ENCODE measurements around the gene EZH1.

EZH1 gene

DNA sequence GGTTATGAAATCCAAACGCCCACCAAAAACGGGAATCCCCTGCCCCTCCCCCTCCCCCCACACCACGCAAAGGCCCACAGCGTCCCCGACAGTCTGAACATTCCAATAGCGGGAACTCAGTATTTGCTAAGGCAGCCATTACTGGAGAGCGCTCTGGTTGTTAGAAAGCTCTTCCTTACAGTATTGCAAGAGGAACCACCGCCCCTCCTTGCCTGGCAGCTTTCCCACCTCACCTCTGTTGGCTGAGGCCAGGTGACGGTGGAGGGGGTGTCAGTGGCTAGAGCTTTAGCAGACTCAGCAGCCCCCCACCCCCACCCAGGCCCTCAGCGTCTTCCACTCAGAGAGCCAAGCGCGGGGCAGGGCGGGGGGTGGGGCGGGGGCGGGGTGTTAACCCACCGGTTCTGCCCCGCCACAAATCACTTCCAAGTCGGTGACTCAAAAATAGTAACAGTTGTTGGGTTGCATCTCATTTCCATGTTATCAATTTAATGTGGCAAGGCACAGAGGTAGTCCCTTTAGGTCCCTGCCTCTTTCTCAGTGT lies 65.8 kb downstream of the EZH1 start:
- no peak for DNase-seq (ENCODE audit: extremely low read depth, low read depth)
- TF ChIP-seq, protein P1, sequence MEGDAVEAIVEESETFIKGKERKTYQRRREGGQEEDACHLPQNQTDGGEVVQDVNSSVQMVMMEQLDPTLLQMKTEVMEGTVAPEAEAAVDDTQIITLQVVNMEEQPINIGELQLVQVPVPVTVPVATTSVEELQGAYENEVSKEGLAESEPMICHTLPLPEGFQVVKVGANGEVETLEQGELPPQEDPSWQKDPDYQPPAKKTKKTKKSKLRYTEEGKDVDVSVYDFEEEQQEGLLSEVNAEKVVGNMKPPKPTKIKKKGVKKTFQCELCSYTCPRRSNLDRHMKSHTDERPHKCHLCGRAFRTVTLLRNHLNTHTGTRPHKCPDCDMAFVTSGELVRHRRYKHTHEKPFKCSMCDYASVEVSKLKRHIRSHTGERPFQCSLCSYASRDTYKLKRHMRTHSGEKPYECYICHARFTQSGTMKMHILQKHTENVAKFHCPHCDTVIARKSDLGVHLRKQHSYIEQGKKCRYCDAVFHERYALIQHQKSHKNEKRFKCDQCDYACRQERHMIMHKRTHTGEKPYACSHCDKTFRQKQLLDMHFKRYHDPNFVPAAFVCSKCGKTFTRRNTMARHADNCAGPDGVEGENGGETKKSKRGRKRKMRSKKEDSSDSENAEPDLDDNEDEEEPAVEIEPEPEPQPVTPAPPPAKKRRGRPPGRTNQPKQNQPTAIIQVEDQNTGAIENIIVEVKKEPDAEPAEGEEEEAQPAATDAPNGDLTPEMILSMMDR (IDR thresholded peaks at IDR 0.05; ENCODE audit: low read depth, low read length), result no peak

DNA sequence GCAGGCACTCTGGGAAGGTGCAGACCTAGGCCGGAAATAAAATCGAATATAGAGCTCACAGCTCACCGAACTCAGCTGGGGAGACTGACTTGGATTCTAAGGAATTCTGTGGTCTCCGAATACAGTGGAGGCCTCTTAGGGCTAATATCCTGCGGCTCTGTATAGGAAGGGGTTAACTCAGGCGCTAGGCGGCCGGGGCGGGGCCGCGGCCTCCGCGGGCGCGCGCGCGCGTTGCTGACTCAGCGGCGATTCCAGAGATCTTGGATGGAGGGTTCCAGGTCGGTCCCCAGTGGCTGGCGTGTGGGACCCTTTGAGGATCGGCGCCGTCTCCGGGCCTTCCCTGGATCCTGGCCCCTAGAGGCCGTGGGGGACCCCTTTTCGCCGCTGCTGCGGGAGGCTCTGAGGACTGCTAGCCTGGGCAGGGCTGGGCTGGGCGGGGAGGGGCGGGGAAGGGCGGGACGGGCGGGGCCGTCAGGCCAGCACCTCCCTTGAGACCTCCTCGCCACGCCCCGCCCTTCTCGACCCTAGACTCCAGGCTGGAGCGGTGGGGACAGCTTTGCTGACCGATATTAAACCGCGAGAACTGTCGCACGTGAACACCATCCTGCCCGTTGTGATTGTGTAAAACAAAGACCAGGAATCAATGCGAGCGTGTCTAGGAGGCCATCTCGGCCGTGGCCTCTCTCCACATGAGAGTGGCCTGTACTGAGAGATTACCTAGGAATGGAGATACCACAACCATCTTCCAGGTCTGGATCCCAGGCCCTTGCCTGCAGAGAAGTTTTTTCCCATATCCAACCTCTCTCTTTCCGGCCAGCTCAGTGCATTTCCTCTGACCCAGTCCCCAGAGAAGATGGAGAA lies 66.7 kb downstream of the EZH1 start:
- no peak for DNase-seq (ENCODE audit: extremely low read depth, low read depth)
- TF ChIP-seq, protein P1 (IDR thresholded peaks at IDR 0.05; ENCODE audit: low read depth, low read length), result no peak

DNA sequence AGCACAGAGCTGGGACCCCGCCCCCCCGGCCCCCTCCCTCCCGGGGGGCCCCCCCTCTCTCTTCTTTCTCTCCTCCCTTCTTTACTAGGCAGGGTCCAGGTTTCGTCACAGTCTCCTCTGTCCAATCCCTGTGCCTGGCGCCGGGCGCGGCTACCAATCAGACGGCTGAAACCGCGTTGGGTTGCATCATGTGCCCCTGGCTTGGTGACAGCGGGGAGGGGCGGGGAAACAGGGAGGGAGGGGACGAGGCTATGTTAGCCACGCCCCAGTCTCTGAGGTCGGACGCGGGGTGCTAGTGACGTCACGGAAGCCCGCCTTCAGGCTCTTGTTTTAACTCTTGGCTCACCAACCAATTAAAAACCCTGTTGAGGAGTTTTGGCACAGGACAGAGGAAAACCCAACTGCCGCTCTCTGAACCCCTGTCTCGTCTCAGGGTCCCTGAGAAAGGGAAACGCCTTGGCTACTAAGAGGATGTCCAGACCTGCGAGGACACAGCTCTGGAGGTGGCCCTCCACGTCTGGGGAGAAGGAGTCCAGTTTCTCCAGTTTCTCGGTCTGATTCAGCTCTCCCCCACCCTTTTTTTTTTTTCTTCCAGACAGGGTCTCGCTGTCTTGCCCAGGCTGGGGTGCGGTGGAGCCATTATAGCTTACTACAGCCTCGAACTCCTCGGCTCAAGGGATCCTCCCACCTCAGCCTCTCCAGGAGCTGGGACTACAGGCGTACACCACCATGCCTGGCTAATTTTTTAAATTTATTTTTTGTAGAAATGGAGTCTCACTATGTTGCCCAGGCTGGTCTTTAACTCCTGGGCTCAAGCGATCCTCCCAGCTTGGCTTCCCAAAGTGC lies 67.6 kb downstream of the EZH1 start:
- peak; percentile 99 for DNase-seq (ENCODE audit: extremely low read depth, low read depth)

DNA sequence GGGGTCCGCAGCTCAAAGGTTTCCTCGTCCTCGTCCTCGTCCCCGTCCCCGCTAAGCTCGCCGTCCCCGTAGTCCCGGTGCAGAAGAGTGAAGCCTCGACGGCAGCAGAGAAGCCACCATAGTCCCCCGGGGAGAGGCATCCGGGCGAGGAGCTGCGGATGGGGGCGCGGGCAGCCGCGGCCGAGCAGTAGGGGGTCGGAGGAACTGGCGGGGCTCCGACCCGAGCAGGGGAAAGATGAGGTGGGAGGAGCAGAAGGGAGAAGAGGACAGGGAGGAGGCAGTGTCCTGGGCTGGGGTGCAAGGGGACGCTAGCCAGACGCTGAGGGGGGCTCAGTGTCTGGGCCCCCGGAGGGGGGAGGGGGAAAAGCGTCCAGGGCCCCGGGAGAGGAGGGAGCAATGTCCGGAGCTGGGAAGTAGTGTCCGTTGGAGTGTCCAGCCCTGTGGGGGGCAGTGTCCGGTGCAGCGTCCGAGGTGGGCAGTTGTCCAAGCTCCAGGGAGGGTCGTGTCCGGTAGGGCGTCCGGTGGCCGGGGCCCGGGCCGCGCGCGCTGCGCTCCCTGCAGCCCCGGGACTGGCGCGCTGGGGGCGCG lies 68.3 kb downstream of the EZH1 start, which contains the start of gene PLEKHH3:
PLEKHH3 (minus strand) TSS at position 571 of the 588 bp plus-strand sequence; CDS start at position 140, 431 bp downstream.
- TF ChIP-seq, protein P1 (IDR thresholded peaks at IDR 0.05; ENCODE audit: low read depth, low read length), result no peak; the same call in 1 of the 2 replicates
- DNase-seq (ENCODE audit: extremely low read depth, low read depth), result no peak

More for the DNA sequence above, 67.6 kb downstream of the EZH1 start:
- TF ChIP-seq, protein P1 (IDR thresholded peaks at IDR 0.05; ENCODE audit: low read depth, low read length), result no peak

DNA sequence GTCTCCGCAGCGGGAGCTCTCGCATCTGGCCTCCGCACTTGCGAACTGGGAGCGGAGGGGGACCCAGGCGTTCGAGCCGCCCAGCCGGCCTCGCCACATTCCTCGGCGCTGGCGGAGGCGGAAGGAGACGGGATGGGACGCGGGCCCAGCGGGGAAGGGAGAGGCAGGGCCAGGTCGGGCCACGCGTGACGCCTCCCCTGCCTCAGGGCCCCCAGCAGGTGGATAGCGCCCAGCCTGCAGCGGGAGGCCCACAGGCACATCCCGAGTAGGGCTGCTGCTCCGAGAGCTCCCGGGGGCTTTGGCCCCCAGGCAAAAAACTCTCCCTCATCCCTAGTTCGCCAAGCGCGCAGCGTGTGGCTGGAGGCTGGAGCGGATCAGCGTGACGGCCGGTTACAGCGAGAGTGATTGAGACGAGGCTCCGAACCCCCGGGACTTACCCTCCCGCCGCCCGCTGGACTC lies 68.8 kb downstream of the EZH1 start:
- TF ChIP-seq, protein P1 (IDR thresholded peaks at IDR 0.05; ENCODE audit: low read depth, low read length), result no peak
- no peak for DNase-seq (ENCODE audit: extremely low read depth, low read depth)

DNA sequence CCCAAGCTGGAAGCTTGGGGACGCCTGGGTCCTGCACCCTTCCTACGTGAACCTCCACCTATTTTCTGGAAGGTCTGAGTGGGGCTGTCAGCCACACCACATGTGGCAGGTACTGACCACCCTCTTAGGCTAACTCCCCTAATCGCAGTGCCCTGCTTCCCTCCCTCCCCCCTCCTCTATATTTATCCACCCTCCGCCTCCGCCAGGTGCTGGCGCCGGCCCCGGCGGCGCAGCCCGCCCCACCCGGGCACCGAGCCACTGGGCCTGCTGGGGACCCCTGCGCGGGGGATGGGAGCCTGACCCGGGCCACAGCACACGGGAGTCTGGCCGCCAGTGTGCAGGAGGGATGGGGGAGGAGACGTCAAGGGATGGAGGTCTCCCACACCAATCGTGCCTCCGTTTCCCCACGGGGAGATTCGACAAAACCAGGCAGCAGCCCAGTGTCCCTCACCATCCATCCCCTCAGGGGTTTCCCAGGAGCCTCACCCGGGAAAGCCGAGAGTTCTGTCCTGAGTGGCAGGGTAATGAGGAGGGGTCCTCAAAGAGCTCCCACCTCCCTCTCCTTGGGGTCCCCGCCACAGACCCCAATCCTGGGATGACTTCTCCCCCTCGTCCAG lies 69.4 kb downstream of the EZH1 start:
- TF ChIP-seq, protein P1 (IDR thresholded peaks at IDR 0.05; ENCODE audit: low read depth, low read length), result no peak
- no peak for DNase-seq (ENCODE audit: extremely low read depth, low read depth)

All from AG09319 (cell line).